Nucleus accumbens (tissue), 56 donors: Measurements from ENCODE around the gene KAT8.
"Not testable (repeated sequence)": the region's sequence is repeated elsewhere in the genome, so short reads cannot be mapped to it uniquely, and the experiment has no call there.

Source experiments
- DNase-seq, 56 donors: peaks; one replicate each; lab custom pipeline; 2025; lab: John Stamatoyannopoulos, UW

The KAT8 gene

DNA sequence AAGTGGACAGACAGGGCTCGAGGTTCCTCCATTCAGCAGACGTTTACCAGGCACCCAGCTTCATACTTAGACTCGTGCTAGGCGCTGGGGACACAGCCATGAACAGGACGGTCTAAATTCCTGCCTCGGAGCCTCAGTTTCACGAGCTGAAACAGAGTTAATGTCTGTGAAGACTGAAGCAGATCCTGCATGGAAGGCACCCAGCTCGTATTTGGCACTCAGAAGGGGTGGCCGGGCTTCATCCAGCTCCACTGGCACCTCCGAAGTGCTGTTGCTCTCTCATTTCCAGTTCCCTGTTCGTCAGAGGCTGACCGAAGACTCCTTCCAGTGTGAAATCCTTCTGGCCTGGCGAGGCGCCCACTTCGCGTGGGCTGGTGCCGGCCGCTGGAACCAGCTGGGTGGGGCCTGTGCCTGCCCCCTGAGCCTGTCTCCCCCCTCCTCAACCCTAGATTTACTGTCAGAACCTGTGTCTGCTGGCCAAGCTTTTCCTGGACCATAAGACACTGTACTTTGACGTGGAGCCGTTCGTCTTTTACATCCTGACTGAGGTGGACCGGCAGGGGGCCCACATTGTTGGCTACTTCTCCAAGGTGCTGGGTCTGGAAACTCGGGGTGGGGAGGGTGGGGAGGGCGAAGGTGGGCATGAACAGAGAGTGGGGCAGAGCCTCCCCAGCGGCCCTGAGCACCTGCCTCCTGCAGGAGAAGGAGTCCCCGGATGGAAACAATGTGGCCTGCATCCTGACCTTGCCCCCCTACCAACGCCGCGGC lies 12.3 kb downstream of the KAT8 start:
- DNase-seq = peak in 12 of 56 donors; percentile 13 to 48 (median 35)

DNA sequence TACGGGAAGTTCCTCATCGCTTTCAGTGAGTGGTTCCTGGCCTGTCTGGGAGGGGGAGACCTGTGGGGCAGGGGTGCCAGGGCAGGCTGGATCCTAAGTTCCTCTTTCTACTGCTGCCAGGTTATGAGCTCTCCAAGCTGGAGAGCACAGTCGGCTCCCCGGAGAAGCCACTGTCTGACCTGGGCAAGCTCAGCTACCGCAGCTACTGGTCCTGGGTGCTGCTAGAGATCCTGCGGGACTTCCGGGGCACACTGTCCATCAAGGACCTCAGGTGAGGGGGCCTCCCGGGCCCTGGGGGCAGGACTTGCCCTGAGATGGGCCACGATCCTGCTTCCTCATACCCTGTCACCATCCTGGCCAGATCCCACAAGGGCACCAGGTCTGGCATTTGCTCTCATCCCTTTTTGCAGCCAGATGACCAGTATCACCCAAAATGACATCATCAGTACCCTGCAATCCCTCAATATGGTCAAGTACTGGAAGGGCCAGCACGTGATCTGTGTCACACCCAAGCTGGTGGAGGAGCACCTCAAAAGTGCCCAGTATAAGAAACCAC lies 12.9 kb downstream of the KAT8 start:
- no peak for DNase-seq

DNA sequence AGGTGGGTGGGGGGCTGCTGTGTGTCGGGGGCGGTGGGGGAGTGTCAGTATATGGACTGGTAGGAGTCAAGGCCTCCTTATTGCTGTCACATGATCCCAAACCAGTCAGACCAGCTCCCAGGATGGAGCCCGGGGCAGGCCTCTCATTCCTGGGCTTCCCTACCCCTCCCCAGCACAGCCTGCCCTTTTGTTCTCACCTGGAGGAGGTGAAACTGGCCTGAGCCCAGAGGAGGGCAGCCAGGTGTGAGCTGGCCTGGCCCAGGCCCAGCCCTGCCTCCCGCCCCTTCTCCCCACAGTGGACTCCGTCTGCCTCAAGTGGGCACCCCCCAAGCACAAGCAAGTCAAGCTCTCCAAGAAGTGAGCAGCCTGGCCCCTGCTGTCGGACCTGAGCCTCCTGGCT lies 13.4 kb downstream of the KAT8 start:
- DNase-seq = no peak

DNA sequence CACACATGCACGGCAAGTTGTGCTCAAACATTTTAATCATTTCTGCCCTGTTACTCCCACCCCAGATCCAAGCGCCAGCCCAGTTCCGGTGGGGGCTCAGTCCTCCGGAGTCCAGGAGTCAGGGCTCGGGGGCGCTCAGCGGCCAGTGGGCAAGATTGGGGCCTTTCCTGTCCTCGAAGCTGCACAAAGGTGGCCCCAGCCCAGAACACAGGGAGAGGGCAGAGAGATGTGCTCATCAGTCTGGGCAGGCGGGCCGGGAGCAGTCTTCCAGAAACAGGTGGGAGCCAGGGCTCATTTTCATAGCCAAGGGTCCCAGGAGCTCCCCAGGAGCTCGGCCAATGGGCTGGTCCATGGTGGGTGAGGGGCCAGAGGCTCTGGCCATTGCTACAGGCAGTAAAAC lies 14.0 kb downstream of the KAT8 start:
- no peak for DNase-seq

DNA sequence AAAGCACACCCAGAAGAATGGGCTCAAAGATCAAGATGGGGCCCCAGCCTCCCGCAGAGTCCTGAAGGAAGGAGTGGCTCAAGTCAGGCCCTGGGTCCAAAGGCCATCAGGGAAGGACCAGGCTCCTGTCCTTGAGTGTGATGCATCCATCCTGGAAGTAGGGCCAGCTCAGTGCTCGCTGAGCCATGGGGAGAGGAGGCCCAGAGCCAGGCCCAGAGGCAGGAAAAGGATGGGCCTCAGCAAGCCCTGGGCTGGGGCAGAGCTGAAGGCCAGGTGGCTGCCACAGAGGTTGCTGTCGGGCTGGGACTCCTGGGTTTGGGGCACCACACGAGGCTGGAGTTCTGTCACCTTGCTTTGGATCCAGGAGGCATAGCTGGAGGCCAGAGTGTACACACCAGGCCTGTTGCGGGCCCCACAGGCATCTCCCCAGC lies 14.4 kb downstream of the KAT8 start:
- DNase-seq = no peak

DNA sequence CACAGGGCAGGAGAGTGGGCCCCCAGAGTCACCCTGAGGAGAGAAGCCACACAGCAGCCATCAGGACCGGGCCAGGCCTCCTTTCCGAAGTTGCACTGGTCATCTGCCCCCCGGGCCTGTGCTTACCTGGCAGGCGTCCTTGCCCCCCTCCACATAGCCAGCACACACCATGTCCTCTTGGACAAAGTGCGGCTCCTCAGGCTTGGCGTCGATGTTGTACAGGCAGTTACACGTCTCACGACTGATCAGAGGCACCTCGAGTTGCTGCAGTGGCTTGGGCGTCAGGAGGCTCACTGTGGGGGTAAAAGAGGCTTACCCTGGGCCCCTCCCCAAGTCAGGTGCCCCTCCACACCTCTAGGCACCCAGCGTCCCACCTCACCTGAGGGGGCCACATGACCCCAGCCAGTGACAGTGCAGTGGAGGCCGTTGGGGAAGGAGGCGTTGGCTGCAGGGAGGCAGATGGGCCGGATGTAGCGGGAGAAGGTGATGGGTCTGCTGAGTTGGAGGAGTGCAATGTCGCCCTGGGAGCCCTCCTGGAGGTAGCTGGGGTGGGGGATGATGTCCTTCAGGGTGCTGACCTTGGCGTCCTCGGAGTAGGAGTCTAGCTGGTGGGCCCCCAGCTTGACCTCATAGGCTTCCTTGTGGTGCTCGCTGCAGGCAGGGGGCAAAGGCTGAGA lies 15.0 kb downstream of the KAT8 start:
- no peak for DNase-seq

DNA sequence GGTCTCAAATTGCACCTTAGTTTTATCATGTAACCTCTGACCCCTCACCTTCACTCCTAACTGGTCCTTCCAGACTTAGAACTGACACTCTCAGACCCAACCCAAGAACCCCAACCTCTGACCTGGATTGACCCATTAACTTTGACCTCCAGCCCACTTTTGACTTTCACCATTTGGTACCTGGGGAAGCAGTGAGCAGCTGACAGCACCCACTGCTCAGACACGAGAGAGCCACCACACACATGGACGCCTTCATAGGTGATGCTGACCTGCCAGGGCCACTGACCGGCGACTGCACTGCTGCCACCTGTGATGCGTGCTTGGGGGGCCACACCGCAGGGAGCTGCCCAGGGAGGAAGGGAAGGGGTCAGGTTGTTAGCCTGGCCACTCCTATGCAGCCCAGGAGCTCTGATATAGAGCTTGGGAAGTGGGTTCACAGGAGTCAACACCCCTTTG lies 15.6 kb downstream of the KAT8 start:
- no peak for DNase-seq

DNA sequence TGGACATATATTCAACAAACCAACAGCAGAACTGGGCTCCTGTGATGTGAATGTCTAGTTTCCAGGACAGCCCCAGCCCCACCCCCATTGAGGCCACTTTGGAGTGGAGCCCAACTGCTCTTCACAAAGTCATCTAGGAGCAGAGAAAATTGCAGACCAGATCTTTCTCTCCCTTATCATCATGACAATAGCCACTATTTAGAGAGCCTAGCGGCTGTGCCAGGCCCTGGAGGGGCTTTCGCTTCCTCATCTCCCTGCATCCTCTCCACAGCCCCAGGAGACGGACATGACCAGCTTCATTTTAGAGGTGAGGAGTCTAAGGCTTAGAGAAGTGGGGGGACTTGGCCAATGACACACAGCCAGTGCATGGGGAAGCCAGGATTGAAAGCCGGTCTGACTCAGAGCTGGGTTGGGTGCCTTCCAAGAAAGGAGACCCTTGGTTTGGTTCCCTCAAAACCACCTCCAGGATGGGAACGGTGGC lies 16.7 kb downstream of the KAT8 start:
- DNase-seq = no peak

DNA sequence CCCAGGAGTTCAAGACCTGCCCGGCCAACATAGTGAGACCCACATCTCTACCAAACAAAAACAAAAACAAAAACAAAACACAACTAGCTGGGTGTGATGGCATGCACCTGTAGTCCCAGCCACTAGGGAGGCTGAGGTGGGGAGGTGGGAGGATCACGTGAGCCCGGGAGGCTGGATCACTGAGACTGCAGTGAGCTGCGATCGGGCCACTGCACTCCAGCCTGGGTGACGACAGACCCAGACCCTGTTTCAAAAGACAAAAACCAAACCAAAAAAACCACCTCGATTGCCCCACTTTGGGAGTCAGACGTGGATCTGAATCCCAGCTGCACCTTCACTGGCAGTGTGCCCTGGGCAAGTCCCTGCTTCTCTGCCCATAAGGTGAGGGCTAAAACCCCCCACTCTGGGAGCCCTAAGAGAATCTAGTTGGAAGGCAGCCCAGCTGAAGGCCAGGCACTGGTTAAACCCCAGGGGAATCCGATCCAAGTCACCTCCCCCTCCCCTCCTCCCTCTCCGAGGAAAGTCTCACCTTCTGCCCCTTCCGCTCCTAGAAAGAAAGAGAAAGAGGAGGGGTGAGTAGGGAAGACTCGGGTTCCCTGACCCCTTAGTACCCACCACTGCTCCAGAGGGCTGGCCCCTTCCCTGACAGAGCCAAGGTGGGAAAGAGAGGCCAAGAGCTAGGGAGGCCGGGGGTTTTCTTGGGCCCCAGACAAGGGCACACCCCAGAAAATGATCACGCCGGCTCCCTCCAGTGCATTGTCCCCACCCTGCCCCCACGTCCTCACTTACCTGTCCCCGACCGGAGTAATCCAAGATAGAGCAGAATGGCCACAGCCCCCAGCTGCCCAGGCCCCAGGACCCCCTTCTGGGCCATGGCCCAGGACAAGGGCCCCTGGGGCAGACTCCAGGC lies 17.4 kb downstream of the KAT8 start:
- no peak for DNase-seq

DNA sequence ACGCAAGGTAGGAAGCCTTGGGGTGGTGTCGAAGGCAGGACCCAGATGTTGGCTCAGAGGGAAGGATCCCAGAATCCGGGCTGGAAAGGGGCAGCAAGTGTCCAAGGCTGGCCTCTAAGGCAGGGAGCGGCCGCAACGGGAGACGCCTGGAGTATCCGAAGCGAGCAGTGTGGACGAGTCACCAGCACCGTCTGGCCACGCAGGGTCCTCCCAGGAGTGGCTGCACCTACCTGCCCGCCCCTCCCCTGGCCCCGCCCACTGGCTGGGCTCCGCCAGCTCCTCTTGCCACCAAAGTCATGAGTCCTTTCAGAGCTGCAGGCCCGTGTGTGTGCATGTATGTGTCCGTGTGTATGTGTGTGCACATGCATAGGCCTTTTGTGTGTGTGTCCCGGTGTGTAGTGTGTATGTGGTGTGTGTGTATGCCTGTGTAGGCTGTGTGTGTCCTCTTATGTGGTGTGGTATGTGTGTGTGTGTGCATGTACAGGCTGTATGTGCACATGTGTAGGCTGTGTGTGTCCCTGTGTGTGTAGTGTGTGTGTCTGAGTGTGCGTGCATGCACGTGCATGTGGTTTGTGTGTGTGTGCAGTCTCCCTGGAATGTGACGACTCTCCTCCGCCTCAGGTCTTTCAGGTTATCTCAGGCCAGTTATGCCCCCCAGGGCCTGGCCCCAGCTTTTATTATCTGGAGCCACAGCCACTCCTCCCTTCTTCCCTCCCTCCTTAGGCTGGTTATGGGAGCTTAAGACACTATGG lies 18.2 kb downstream of the KAT8 start, which contains the start of gene PRSS8:
TSS of gene PRSS8 (minus strand) at position 193 of the 752 bp plus-strand sequence. CDS start 229 bp downstream, outside the sequence.
- peak in 1 of 56 donors; percentile 10 for DNase-seq

DNA sequence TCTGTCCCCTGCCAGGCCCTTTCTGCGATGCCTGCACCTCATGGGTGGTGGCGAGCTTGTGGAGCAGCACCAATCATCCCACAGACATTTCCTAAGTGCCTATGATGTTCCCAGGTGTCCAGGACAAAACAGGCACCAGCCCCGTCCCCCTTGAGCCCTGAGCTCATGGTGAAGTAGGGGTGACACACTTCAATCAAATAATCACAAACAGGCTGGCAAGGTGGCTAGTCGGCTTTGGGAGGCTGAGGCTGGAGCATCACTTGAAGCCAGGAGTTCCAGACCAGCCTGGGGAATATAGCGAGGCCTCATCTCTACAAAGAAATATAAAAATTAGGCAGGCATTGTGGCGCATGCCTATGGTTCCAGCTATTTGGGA lies 18.8 kb downstream of the KAT8 start:
- no peak for DNase-seq

DNA sequence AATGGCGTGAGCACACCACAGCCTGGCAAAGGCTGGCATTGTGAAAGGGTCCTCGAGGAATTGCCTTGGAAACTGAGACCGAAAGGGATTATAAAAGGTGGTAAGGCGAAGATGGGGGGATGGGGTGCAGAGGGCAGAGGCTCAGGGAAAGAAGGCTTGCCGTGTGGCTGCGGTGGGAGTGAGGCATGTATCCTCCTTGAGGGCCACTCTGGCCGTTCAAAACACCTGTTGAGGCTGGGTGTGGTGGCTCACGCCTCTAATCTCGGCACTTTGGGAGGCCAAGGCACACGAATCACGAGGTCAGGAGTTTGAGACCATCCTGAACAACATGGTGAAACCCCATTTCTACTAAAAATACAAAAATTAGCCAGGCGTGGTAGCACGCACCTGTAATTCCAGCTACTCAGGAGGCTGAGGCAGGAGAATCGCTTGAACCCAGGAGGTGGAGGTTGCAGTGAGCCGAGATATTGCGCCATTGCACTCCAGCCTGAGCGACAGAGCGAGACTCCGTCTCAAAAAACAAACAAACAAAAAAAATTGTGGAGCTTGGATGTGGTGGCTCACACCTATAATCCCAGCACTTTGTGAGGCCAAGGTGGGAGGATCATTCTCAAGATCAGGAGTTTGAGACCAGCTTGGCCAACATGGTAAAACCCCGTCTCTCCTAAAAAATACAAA lies 19.5 kb downstream of the KAT8 start:
- not testable (repeated sequence) for DNase-seq

DNA sequence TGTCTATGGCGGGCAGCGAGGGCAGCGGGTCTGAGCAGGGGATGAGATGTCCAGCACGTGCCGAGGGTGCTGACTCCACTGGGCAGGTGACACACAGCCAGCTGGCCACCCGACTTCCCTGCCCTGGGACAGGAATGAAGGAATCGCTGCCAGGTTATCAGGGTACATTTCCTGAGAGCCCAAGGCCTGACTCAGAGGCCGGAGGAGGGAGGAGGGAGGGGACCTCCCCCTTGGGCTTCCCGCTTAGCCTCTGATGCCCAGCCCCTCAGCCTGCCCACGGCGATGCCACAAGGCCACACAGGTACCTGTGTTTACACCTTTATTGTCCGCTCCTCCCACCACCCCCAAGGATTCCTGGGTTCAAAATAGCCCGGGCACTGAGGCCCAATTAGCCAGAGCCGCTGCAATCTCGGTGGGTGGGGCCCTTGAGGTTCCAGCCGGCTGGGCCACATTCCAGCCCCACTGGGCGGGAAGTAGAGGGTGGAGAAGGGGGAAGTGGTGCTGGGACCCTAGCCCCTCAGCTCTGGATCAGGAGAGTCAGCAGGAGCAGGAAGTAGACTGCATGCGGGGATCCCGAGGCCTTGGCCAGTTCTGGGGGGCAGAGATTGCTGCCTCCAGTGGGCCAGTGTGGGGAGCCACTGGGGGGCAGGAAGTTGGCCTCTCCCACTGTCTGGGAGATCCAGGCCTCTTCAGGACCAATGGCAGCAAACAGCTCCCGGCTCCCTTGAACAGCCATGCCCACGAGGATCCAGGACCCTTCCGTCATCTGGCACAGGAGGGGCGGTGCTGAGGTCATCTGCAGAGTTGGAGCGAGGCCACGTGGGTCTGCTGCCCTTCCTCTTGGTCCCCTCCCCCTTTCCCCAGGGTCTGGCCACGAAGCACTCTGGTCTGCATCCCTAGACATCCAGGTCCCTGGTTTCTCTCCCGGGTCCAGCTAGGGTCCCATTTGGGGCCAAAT lies 21.4 kb downstream of the KAT8 start:
- no peak for DNase-seq

DNA sequence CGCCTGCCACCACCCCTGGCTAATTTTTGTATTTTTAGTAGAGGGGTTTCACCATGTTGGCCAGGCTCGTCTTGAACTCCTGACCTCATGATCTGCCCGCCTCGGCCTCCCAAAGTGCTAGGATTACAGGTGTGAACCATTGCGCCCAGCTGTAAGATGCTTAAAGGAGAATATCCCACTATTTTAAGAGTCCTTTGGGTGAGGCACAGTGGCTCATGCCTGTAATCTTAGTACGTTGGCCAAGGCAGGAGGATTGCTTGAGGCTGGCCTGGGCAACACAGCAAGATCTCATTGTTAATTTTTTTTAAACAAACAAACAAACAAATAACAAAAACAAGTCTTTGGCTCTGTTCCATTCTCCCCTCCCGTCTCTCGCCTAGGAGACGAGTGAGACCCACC lies 23.6 kb downstream of the KAT8 start:
- DNase-seq = not testable (repeated sequence)

DNA sequence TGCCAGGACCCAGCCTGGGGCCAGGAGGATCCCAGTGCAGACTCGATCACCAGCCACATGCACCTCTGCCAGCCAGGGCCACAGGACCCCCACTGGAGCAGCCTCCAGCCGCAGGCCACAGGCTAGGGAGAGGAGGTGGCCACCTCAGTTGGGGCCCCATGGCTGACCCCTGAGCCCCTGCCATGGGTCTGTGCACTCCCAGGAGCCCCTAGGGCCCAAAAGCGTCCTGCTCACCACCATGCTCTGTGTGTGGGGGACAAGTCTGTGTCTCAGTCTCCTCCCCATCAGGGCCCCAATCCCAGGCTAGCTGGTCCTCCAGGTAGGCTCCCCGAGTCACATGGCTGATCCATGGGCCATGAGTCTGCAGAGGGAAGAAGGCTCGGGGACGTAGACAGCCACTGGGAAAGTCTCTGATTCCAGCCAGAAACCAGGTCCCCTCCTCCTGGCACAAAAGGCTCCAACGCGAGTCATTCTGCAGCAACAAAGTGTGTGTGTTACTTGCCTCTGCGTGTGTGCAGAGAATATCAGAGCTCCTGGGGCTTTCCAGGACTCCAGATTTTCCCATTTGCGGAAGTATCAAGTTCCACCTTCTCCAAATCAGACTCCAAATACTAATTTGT lies 24.1 kb downstream of the KAT8 start:
- peak in 8 of 56 donors; percentile 20 to 58 (median 41) for DNase-seq

DNA sequence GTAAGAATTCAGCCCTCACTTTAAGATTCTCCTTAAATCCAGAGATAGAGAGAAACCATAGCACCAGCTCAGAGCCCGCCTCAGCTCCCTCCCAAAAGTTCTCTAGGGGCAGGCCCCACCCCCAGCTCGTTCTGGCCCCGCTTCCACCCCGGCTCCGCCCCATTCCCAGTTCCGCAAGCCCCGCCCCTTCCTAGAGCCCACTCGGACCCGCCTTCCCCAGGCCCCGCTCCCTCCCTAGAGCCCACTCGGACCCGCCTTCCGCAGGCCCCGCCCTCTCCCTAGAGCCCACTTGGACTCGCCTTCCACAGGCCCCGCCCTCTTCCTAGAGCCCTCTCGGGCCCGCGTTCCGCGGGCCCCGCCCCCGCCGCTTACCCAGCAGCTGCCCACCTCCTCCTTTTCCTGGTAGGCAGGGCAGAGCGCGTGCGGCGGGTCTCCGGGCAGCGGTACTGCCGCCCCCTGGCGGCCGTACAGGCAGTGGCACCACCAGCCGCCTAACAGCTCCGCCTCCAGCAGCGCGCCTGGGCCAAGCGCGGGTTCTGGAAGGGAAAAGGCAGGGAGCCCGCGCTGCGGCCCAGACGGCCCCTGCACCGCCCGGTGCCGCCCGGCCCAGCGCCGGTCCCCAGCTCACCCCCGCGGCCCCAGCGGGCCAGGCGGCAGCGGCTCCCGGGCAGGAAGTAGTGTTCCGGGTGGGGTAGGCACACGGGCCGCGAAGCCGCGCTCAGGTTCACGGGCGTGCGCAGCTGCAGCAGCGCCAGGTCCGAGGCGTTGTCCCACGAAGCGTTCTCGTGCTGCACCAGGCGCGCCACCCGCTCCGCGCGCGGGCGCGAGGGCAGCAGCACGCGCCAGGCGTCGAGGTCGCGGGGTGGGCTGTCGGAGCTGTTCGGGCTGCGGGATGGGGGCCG lies 24.9 kb downstream of the KAT8 start:
- peak; percentile 71 to 99 (median 96) for DNase-seq
